Right atrium auricular region (tissue), 2 donors: Measurements from ENCODE around the gene SAMD9L. TPM values are rescaled to one million over a fixed set of nuclear protein-coding genes. Genes with fewer than 3 reads are reported as not detected.
A peak's percentile ranks its signal among the peaks of the same experiment; 100 is the strongest.

Experiments
- DNase-seq: peaks from one replicate; pipeline ENCODE4 v3.0.0-alpha.2; 2019; ENCODE audit warnings: low spot score
- H3K27ac ChIP-seq, 2 donors: fragments of 200-600 bp; sonication (generic); 1 replicate in 1 of 2; 2 replicates in 1 of 2; pipeline ENCODE4 v1.5.1; 2016 to 2019
- H3K27me3 ChIP-seq, 2 donors: fragments of 200-600 bp; sonication (generic); one replicate each; pipeline versions ENCODE4 v1.5.1 to v1.6.0; 2017 to 2019
- H3K36me3 ChIP-seq: fragments of 200-600 bp; sonication (generic); one replicate; pipeline ENCODE4 v1.5.1; 2016
- H3K4me1 ChIP-seq, 2 donors: fragments of 200-600 bp; sonication (generic); one replicate each; pipeline versions ENCODE4 v1.5.1 to v1.6.0; 2017 to 2019
- H3K4me3 ChIP-seq, 2 donors: fragments of 200-600 bp; sonication (generic); 1 replicate in 1 of 2; 2 replicates in 1 of 2; pipeline ENCODE4 v1.5.1; 2017 to 2019; ENCODE audit warnings: mild to moderate bottlenecking in 1 of 2, moderate library complexity in 1 of 2
- H3K9me3 ChIP-seq, 2 donors: fragments of 200-600 bp; sonication (generic); one replicate each; pipeline ENCODE4 v1.5.1; 2019
- total RNA-seq, 2 donors: library from RNA; depleted of rRNA; stranded (reverse); fragments of >200 nt; gene quantifications; one replicate each; pipeline ENCODE4 v1.1.0, GENCODE V29; 2016
- TF ChIP-seq, protein P1 (sequence below), 2 donors: fragments of 200-600 bp; sonication (generic); IDR thresholded peaks; one replicate each; pipeline ENCODE4 v1.5.1; 2019; ENCODE audit warnings: antibody characterized with exemption in 2 of 2

SAMD9L gene
- total RNA-seq, 2 donors from 2014 or later: 4.1 to 5.7 TPM

DNA sequence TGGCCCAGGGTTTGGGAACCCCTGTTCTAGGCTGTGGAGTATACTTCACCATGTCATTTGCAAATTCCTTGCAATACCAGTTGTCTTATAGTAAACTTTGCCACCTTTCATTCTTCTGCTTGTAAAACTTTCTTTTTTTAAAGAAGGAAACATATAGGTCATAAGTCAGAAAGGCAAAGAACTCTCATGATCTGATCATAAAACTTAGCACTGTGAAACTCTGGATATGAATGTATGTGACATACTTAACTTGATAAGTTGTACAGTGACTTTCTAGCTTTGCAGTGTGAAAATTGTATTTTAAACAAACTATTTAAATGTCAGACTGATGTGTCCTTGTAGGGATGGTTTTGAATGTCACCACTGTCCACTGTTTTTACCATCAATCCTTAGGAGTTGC is 31.0 kb upstream of the SAMD9L start:
- no peaks in the 10 kb centered on the region for H3K9me3 ChIP-seq
- TF ChIP-seq, protein P1, sequence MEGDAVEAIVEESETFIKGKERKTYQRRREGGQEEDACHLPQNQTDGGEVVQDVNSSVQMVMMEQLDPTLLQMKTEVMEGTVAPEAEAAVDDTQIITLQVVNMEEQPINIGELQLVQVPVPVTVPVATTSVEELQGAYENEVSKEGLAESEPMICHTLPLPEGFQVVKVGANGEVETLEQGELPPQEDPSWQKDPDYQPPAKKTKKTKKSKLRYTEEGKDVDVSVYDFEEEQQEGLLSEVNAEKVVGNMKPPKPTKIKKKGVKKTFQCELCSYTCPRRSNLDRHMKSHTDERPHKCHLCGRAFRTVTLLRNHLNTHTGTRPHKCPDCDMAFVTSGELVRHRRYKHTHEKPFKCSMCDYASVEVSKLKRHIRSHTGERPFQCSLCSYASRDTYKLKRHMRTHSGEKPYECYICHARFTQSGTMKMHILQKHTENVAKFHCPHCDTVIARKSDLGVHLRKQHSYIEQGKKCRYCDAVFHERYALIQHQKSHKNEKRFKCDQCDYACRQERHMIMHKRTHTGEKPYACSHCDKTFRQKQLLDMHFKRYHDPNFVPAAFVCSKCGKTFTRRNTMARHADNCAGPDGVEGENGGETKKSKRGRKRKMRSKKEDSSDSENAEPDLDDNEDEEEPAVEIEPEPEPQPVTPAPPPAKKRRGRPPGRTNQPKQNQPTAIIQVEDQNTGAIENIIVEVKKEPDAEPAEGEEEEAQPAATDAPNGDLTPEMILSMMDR (IDR thresholded peaks at IDR 0.05): no peak
- no peak overlapping the region for H3K4me3 ChIP-seq
- no peaks in the 10 kb centered on the region for H3K4me1 ChIP-seq
- no peak for DNase-seq
- H3K27ac ChIP-seq: no peak overlapping the region
- H3K36me3 ChIP-seq: no peaks in the 10 kb centered on the region
- no peaks in the 10 kb centered on the region for H3K27me3 ChIP-seq

DNA sequence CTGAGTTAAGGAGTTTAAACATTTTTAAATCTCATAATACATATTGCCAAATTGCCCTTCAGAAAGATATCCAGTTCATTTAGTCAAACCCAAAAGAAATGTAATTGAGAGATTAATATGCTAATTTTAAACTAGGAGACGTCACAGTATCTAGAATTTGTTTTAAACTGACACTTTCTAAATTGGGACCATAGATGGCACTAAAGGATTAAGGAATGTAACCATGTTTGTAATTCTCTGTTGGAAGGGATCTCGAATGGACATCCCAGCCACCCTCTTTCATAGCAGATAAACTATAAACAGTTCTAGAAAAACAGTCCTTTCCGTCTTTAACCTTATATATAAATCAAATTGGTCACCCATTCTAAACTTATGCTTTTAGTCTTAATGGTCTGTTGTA is 30.0 kb upstream of the SAMD9L start:
- no peak overlapping the region for H3K4me3 ChIP-seq
- no peak for DNase-seq

DNA sequence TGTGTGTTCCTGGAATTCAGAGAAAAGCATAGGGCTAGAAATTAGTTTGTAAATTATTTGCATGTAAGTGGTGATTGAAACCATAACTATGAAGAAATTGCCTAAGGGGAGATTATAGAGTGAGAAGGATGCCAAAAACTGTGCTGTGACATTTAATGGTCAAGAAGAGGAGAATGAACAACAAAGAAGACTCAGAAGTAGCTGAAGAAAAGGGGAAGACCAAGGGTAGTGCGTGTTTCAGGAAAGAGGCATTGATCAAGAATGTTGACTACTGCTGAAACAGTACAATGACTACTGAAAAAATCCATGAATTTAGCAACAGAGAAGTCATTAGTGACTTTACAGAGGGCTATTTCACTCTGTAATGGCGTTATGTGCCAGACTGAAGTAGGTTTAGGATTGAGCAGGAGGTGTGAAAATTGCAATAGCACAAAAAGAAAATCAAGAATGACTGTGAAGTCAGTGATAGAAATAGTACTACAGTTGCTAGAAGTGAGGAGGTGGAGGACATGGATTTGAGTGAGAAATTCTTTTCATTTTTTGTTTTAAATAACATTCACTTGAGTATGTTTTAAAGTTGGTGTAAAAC is 28.9 kb upstream of the SAMD9L start:
- H3K4me3 ChIP-seq: no peak overlapping the region
- no peak overlapping the region for H3K27ac ChIP-seq
- H3K9me3 ChIP-seq: peaks cover 0 to under 1% of the 10 kb centered on the region in 2 donors
- TF ChIP-seq, protein P1 (IDR thresholded peaks at IDR 0.05): no peak
- no peaks in the 10 kb centered on the region for H3K27me3 ChIP-seq
- H3K36me3 ChIP-seq: no peaks in the 10 kb centered on the region
- no peak for DNase-seq
- no peaks in the 10 kb centered on the region for H3K4me1 ChIP-seq

More for the DNA sequence above, 30.0 kb upstream of the SAMD9L start:
- Histone ChIP-seq H3K9me3 (no peaks in the 10 kb centered on the region), H3K4me1 (no peaks in the 10 kb centered on the region), H3K27ac (no peak overlapping the region), H3K36me3 (no peaks in the 10 kb centered on the region), H3K27me3 (no peaks in the 10 kb centered on the region)
- TF ChIP-seq, protein P1 (IDR thresholded peaks at IDR 0.05): peak in 1 of 2 donors; percentile 14

DNA sequence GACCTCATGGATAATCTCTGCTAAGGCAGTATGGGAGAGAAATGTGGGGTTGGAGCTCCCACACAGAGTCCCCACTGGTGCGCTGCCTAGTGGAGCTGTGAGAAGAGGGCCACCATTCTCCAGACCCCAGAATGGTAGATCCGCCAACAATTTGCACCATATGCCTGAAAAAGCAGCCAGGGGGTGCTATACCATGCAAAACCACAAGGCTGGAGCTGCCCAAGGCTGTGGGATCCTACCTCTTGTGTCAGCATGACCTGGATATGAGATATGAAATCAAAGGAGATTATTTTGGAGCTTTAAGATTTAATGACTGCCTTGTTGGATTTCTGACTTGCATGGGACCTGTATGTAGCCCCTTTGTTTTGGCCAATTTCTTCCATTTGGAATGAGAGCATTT is 27.0 kb upstream of the SAMD9L start:
- Histone ChIP-seq H3K4me3 (no peak overlapping the region), H3K4me1 (no peaks in the 10 kb centered on the region), H3K27ac (no peak overlapping the region), H3K9me3 (peaks cover 0 to 15% of the 10 kb centered on the region in 2 donors), H3K36me3 (no peaks in the 10 kb centered on the region), H3K27me3 (no peaks in the 10 kb centered on the region)
- no peak for DNase-seq
- TF ChIP-seq, protein P1 (IDR thresholded peaks at IDR 0.05): no peak

DNA sequence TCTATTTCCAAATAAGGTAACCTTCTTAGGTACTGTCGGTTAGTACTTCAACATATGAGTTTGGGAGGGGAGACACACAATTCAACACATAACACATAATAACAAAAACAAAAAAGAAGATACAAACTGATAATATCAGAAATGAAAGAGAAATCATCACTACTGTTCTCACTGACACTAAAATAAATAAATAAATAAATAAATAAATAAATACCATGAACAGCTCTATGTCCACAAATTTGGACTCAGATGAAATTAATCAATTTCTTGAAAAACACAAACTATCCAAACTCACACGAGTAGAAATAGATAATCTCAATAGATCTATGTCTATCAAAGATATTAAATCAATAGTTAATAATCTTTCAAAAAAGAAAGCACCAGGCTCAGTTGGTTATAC is 24.5 kb upstream of the SAMD9L start:
- Histone ChIP-seq H3K27ac (no peak overlapping the region), H3K9me3 (peaks cover 0 to 20% of the 10 kb centered on the region in 2 donors), H3K4me3 (no peak overlapping the region), H3K36me3 (no peaks in the 10 kb centered on the region), H3K27me3 (no peaks in the 10 kb centered on the region), H3K4me1 (no peaks in the 10 kb centered on the region)
- TF ChIP-seq, protein P1 (IDR thresholded peaks at IDR 0.05): no peak
- no peak for DNase-seq
